Measurements from ENCODE around the gene ELAVL1. TPM values are rescaled to one million over a fixed set of nuclear protein-coding genes. Genes with fewer than 3 reads are reported as not detected.

The ELAVL1 gene
- total and polyA plus RNA-seq, 2 of the 13 experiments (the other 11 are each of a cell fraction or from before 2014, with no cell fraction given), result 27.9 to 38.4 TPM

DNA sequence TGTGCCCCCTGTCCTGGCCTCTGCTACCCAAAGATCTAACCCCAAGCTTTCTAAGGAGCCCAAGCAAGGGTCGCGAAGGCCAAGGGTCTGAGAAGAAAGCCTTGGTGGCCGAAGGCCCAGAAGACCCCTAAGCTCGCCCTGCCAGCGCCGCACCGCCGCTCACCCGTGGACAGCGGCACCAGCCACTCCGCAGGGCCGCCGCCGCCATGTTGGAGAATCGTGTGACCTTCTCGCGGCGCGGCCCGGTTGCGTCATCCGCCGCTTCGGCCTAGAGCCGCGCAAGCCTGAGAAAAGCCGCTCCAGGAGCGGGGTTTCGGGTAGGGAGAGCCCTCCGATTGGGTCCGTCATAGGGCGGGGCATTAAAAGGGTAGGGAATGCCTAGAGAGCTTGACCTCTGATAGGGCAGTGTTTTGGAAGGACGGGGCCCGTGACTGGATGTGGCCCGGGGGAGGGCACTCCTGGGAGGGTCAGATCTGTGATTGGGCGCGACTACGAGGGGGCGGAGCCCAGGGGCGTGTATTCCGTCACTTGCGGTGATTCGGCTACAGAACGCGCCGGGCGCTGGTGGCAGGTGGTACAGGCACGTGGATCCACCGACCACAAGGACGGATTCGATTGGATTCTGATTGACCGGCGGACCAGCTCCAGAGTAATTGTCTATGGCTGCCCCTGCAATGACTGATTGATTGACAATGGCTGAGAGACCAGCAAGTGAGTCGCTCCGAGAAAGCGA lies 61.8 kb downstream of the ELAVL1 start, which contains the start of gene TIMM44 (continued):
- TF ChIP-seq, protein P1, sequence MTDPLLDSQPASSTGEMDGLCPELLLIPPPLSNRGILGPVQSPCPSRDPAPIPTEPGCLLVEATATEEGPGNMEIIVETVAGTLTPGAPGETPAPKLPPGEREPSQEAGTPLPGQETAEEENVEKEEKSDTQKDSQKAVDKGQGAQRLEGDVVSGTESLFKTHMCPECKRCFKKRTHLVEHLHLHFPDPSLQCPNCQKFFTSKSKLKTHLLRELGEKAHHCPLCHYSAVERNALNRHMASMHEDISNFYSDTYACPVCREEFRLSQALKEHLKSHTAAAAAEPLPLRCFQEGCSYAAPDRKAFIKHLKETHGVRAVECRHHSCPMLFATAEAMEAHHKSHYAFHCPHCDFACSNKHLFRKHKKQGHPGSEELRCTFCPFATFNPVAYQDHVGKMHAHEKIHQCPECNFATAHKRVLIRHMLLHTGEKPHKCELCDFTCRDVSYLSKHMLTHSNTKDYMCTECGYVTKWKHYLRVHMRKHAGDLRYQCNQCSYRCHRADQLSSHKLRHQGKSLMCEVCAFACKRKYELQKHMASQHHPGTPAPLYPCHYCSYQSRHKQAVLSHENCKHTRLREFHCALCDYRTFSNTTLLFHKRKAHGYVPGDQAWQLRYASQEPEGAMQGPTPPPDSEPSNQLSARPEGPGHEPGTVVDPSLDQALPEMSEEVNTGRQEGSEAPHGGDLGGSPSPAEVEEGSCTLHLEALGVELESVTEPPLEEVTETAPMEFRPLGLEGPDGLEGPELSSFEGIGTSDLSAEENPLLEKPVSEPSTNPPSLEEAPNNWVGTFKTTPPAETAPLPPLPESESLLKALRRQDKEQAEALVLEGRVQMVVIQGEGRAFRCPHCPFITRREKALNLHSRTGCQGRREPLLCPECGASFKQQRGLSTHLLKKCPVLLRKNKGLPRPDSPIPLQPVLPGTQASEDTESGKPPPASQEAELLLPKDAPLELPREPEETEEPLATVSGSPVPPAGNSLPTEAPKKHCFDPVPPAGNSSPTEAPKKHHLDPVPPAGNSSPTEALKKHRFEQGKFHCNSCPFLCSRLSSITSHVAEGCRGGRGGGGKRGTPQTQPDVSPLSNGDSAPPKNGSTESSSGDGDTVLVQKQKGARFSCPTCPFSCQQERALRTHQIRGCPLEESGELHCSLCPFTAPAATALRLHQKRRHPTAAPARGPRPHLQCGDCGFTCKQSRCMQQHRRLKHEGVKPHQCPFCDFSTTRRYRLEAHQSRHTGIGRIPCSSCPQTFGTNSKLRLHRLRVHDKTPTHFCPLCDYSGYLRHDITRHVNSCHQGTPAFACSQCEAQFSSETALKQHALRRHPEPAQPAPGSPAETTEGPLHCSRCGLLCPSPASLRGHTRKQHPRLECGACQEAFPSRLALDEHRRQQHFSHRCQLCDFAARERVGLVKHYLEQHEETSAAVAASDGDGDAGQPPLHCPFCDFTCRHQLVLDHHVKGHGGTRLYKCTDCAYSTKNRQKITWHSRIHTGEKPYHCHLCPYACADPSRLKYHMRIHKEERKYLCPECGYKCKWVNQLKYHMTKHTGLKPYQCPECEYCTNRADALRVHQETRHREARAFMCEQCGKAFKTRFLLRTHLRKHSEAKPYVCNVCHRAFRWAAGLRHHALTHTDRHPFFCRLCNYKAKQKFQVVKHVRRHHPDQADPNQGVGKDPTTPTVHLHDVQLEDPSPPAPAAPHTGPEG (CRISPR knock-in tag; IDR thresholded peaks at IDR 0.05), result 0 out of 2 replicates have a peak, but pooled peaks have one; percentile 33
- TF ChIP-seq, protein P2, sequence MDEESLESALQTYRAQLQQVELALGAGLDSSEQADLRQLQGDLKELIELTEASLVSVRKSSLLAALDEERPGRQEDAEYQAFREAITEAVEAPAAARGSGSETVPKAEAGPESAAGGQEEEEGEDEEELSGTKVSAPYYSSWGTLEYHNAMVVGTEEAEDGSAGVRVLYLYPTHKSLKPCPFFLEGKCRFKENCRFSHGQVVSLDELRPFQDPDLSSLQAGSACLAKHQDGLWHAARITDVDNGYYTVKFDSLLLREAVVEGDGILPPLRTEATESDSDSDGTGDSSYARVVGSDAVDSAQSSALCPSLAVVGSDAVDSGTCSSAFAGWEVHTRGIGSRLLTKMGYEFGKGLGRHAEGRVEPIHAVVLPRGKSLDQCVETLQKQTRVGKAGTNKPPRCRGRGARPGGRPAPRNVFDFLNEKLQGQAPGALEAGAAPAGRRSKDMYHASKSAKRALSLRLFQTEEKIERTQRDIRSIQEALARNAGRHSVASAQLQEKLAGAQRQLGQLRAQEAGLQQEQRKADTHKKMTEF (CRISPR knock-in tag; IDR thresholded peaks at IDR 0.05), result peak; percentile 85
- TF ChIP-seq MED13 (CRISPR knock-in tag; IDR thresholded peaks at IDR 0.05), result no peak
- peak; percentile 66 for TF ChIP-seq DR1 (CRISPR knock-in tag; IDR thresholded peaks at IDR 0.05)
- peak; percentile 74; the same call in 1 of the 2 replicates for TF ChIP-seq ZNF274 (CRISPR knock-in tag; IDR thresholded peaks at IDR 0.05)
- no peak for TF ChIP-seq ZNF333 (CRISPR knock-in tag; IDR thresholded peaks at IDR 0.05; ENCODE audit: borderline replicate concordance)
- TF ChIP-seq ZNF496 (CRISPR knock-in tag; IDR thresholded peaks at IDR 0.05; ENCODE audit: insufficient replicate concordance), result no peak
- TF ChIP-seq, protein P3, sequence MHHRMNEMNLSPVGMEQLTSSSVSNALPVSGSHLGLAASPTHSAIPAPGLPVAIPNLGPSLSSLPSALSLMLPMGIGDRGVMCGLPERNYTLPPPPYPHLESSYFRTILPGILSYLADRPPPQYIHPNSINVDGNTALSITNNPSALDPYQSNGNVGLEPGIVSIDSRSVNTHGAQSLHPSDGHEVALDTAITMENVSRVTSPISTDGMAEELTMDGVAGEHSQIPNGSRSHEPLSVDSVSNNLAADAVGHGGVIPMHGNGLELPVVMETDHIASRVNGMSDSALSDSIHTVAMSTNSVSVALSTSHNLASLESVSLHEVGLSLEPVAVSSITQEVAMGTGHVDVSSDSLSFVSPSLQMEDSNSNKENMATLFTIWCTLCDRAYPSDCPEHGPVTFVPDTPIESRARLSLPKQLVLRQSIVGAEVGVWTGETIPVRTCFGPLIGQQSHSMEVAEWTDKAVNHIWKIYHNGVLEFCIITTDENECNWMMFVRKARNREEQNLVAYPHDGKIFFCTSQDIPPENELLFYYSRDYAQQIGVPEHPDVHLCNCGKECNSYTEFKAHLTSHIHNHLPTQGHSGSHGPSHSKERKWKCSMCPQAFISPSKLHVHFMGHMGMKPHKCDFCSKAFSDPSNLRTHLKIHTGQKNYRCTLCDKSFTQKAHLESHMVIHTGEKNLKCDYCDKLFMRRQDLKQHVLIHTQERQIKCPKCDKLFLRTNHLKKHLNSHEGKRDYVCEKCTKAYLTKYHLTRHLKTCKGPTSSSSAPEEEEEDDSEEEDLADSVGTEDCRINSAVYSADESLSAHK (CRISPR knock-in tag; IDR thresholded peaks at IDR 0.05; ENCODE audit: borderline replicate concordance), result no peak; the same call in 1 of the 2 replicates
- no peak for TF ChIP-seq ZNF136 (CRISPR knock-in tag; IDR thresholded peaks at IDR 0.05; ENCODE audit: low read depth)
- no peak for TF ChIP-seq REL (CRISPR knock-in tag; conservative IDR thresholded peaks at IDR 0.05)
- TF ChIP-seq, protein P4, sequence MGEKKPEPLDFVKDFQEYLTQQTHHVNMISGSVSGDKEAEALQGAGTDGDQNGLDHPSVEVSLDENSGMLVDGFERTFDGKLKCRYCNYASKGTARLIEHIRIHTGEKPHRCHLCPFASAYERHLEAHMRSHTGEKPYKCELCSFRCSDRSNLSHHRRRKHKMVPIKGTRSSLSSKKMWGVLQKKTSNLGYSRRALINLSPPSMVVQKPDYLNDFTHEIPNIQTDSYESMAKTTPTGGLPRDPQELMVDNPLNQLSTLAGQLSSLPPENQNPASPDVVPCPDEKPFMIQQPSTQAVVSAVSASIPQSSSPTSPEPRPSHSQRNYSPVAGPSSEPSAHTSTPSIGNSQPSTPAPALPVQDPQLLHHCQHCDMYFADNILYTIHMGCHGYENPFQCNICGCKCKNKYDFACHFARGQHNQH (CRISPR knock-in tag; IDR thresholded peaks at IDR 0.05), result peak; percentile 85
- TF ChIP-seq ZNF10 (CRISPR knock-in tag; IDR thresholded peaks at IDR 0.05; ENCODE audit: borderline replicate concordance, low read depth), result no peak
- TF ChIP-seq ZIK1 (CRISPR knock-in tag; IDR thresholded peaks at IDR 0.05; ENCODE audit: borderline replicate concordance, low read depth), result peak; percentile 67; the same call in 1 of the 2 replicates
- peak; percentile 52; the same call in 1 of the 2 replicates for TF ChIP-seq ZNF564 (CRISPR knock-in tag; IDR thresholded peaks at IDR 0.05)
- TF ChIP-seq, protein P5, sequence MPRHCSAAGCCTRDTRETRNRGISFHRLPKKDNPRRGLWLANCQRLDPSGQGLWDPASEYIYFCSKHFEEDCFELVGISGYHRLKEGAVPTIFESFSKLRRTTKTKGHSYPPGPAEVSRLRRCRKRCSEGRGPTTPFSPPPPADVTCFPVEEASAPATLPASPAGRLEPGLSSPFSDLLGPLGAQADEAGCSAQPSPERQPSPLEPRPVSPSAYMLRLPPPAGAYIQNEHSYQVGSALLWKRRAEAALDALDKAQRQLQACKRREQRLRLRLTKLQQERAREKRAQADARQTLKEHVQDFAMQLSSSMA (CRISPR knock-in tag; IDR thresholded peaks at IDR 0.05), result peak; percentile 91
